Common myeloid progenitor, CD34-positive (primary cell): ENCODE measurements around the gene HDAC4.

ENCODE experiments used
- CTCF ChIA-PET: fragments of 350-600 bp; sonication (Branson Sonifier 250); formaldehyde crosslinking; loops from one replicate; lab custom pipeline; 2021; ENCODE audit warnings: antibody characterized with exemption; lab: Charles Lee
- POLR2A ChIA-PET: fragments of 350-600 bp; sonication (Branson Sonifier 250); formaldehyde crosslinking; loops from one replicate; lab custom pipeline; 2021; ENCODE audit warnings: antibody characterized with exemption; lab: Charles Lee
- DNase-seq, 3 donors: peaks; one replicate each; pipeline versions ENCODE4 v3.0.0 to v3.0.0-alpha.2; 2013
- H3K27ac ChIP-seq, 2 experiments: 1 replicate in 1 of 2; 2 replicates in 1 of 2; pipeline ENCODE4 v1.7.0; 2013; ENCODE audit warnings: inconsistent platforms in 2 of 2, low read length in 2 of 2, mild to moderate bottlenecking in 2 of 2, low read depth in 1 of 2, moderate library complexity in 1 of 2; ENCODE audit not compliant: severe bottlenecking in 2 of 2, insufficient read depth in 1 of 2, poor library complexity in 1 of 2
- H3K27me3 ChIP-seq, 5 experiments: replicated peaks in 2 of 5; 1 replicate in 3 of 5; 2 replicates in 2 of 5; pipeline versions ENCODE4 v1.6.1 to v1.7.0; 2013; ENCODE audit warnings: low read length in 4 of 5, mild to moderate bottlenecking in 2 of 5, moderate library complexity in 2 of 5, inconsistent platforms in 1 of 5; ENCODE audit not compliant: insufficient read depth in 5 of 5, control insufficient read depth in 4 of 5
- H3K36me3 ChIP-seq, 4 experiments: 1 replicate in 2 of 4; 2 replicates in 2 of 4; pipeline versions ENCODE4 v1.6.1 to v1.7.0; 2013; ENCODE audit warnings: low read length in 3 of 4, control low read depth in 1 of 4, mild to moderate bottlenecking in 1 of 4; ENCODE audit not compliant: control insufficient read depth in 4 of 4, insufficient read depth in 4 of 4
- H3K4me1 ChIP-seq, 4 experiments: 1 replicate in 3 of 4; 2 replicates in 1 of 4; pipeline versions ENCODE4 v1.6.1 to v1.7.1; 2013; ENCODE audit warnings: low read length in 3 of 4, mild to moderate bottlenecking in 3 of 4, control low read depth in 1 of 4, inconsistent platforms in 1 of 4, moderate library complexity in 1 of 4; ENCODE audit not compliant: control insufficient read depth in 4 of 4, insufficient read depth in 4 of 4; ENCODE audit errors: control extremely low read depth in 1 of 4
- H3K4me3 ChIP-seq, 7 experiments: 1 replicate in 4 of 7; 2 replicates in 3 of 7; pipeline versions ENCODE4 v1.5.1 to v1.7.0; 2013; ENCODE audit warnings: mild to moderate bottlenecking in 7 of 7, low read length in 6 of 7, moderate library complexity in 6 of 7, inconsistent platforms in 2 of 7, low read depth in 2 of 7, control low read depth in 1 of 7; ENCODE audit not compliant: insufficient read depth in 4 of 7, control insufficient read depth in 1 of 7; ENCODE audit errors: extremely low read depth in 1 of 7
- H3K9me3 ChIP-seq, 5 experiments: 1 replicate in 4 of 5; 2 replicates in 1 of 5; pipeline versions ENCODE4 v1.6.1 to v1.7.1; 2013; ENCODE audit warnings: low read length in 4 of 5, mild to moderate bottlenecking in 2 of 5, inconsistent platforms in 1 of 5, low read depth in 1 of 5, moderate library complexity in 1 of 5; ENCODE audit not compliant: control insufficient read depth in 4 of 5, insufficient read depth in 2 of 5; ENCODE audit errors: control extremely low read depth in 1 of 5
- WGBS: methylation state at CpG from one replicate; pipeline ENCODE4 v1.1.5; 2013; ENCODE audit not compliant: insufficient coverage; 5-methylcytosine and 5-hydroxymethylcytosine counted together

Gene HDAC4

DNA sequence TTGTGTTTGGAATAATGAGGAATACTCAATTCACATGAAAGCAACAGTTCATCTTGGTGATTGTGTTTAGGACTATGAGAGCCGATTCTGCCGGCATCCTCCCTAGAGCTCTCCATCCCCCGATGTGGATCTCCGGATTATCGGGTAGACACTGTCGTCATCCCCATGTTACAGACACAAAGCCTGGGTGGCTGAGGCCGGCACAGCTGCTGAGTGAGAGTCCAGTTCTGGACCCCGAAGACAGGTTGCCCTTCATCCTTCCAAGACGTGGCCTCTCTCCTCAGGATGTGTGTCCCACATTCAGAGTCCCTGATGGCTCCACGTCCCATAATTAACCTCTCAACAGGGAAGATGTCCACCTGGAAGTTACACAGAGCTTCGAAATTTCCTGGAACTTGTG is 129.3 kb downstream of the HDAC4 start:
- ChIA-PET POLR2A (no interaction called here), CTCF (interaction anchor here (0.8 kb wide), 1 partner anchor 50 kb away, joined by 3 read pairs; no protein-coding TSS in a partner anchor)
- WGBS, result 98% methylated on average over 10 of the region's 11 CpGs
- Histone ChIP-seq H3K9me3 (no peaks in the 10 kb centered on the region), H3K27me3 (peaks cover 0 to 17% (median 3%) of the 10 kb centered on the region in 5 experiments), H3K4me3 (no peak overlapping the region), H3K4me1 (peaks cover 17 to 41% (median 29%) of the 10 kb centered on the region in 4 experiments), H3K36me3 (no peaks in the 10 kb centered on the region), H3K27ac (no peak overlapping the region)
- DNase-seq, result no peak

DNA sequence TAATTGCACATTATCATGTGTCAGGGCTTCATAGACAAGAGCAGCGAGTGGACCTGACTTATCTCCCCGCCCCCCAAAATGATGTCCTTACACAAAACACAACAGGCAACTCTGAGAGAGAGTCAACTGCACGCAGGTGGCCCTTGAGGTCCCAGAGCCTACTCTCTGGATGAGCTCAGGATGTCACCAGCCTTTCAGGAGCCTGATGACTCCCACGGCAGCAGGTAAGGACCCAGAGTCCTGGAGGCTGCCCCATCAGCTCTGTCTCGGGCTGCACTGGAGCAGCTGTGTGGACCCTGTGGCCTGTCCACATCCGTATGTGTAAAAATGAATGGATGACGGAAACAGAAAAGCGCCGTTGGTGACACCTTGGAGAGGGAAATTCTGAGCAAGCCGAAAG is 130.9 kb downstream of the HDAC4 start:
- ChIA-PET POLR2A (no interaction called here), CTCF (interaction anchor here (1.2 kb wide), 1 partner anchor 10 kb away, joined by 3 read pairs; no protein-coding TSS in a partner anchor)
- Histone ChIP-seq H3K4me1 (peaks cover 19 to 57% (median 44%) of the 10 kb centered on the region in 4 experiments), H3K27me3 (peaks cover 0 to 27% (median 3%) of the 10 kb centered on the region in 5 experiments), H3K9me3 (no peaks in the 10 kb centered on the region), H3K4me3 (no peak overlapping the region), H3K27ac (no peak overlapping the region), H3K36me3 (no peaks in the 10 kb centered on the region)
- 95% methylated on average over 10 of the region's 10 CpGs for WGBS
- no peak for DNase-seq

DNA sequence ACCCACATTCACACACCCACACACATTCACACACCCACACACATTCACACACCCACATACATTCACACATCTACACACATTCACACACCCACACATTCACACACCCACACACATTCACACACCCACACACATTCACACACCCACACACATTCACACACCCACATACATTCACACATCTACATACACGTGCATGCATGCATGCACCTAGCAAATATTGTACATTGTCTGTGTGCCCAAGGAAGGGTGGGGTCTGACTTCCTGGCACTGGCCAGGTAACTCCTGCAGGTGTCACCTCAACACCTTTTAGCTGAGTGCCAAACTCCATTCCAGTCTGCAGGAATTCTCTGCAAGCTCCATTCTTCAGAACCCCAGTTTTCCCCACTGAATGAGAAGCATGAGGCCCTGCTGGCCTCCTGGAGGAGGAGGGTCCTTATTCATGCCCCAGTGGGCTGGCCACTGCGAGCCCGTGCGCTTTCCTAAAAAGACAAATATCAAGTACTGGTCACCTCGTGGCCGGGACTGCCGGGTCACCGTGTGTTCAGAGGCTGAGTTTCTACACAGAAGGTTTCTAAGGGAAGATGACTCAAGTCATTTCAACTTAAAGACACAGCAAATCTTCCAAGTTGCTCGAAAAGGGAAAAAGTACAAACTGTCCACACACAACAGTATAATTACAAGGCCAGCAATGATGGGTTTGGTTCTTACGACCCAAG is 131.5 kb downstream of the HDAC4 start:
- H3K27ac ChIP-seq, result no peak overlapping the region
- DNase-seq, result no peak
- no peaks in the 10 kb centered on the region for H3K9me3 ChIP-seq
- H3K4me1 ChIP-seq, result peaks cover 19 to 62% (median 49%) of the 10 kb centered on the region in 4 experiments
- H3K36me3 ChIP-seq, result no peaks in the 10 kb centered on the region
- no peak overlapping the region for H3K4me3 ChIP-seq
- 97% methylated on average over 8 of the region's 10 CpGs for WGBS
- CTCF ChIA-PET, result no interaction called here
- POLR2A ChIA-PET, result no interaction called here
- H3K27me3 ChIP-seq, result peaks cover 0 to 32% (median 3%) of the 10 kb centered on the region in 5 experiments

DNA sequence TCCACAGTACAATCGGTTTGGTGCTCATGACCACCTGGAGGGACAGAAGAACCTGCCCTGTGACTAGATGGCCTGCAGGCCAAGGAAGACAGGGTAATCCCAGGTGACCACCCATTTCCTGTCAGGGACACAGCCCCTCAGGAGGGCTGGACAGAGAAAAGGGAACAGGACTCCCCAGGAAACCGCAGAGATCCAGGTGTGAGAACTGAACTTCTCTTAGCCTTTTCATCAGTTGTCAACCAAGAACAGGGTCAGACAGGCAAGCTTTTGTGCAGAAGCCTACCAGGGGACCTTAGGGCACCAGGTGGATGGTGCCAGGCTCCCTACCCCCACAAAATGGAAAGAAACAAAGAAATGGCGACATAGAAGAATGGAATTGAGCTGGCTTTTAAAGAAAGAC is 132.3 kb downstream of the HDAC4 start:
- Histone ChIP-seq H3K9me3 (no peaks in the 10 kb centered on the region), H3K4me3 (no peak overlapping the region), H3K27ac (no peak overlapping the region), H3K4me1 (peaks cover 19 to 66% (median 52%) of the 10 kb centered on the region in 4 experiments), H3K36me3 (no peaks in the 10 kb centered on the region), H3K27me3 (peaks cover 0 to 40% (median 3%) of the 10 kb centered on the region in 5 experiments)
- 69% methylated on average over 2 of the region's 3 CpGs for WGBS
- ChIA-PET CTCF (interaction anchor here (2.6 kb wide), 1 partner anchor 8 kb away, joined by 7 read pairs; no protein-coding TSS in a partner anchor), POLR2A (interaction anchor here (1.0 kb wide), 1 partner anchor 11 kb away, joined by 3 read pairs; no protein-coding TSS in a partner anchor)
- peak in 2 of 3 donors; percentile 31 to 45 for DNase-seq

DNA sequence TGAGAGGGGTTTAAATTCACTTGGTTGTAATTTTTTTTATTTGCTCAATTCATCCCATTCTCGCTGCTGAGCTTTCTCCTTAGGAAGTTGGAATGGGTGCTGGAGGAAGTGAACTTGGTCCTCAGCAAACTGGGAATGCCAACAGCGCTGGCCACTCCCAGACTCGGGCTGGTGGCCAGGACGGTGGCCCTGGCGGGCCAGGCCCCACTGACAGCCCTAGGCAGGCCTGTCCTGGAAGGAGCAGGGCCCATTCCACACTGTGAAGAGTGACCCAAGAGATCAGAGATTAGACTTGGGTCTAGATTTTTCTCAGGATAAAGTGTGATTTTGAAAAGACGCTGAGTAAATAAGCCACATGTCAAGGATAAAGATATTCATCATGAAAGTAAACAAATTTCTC is 132.7 kb downstream of the HDAC4 start:
- peaks cover 0 to 44% (median 3%) of the 10 kb centered on the region in 5 experiments for H3K27me3 ChIP-seq
- ChIA-PET POLR2A (interaction anchor here (0.8 to 1.0 kb wide), 3 partner anchors 12 to 85 kb away, joined by 3 read pairs; no protein-coding TSS in a partner anchor), CTCF (interaction anchor here (0.9 to 2.6 kb wide), 7 partner anchors 8 to 135 kb away, joined by 3 to 7 read pairs (median 3); no protein-coding TSS in a partner anchor)
- H3K4me3 ChIP-seq, result peak overlapping the region in 1 of 7 experiments; percentile 6
- peaks cover 19 to 63% (median 52%) of the 10 kb centered on the region in 4 experiments for H3K4me1 ChIP-seq
- H3K36me3 ChIP-seq, result no peaks in the 10 kb centered on the region
- no peak for DNase-seq
- no peak overlapping the region for H3K27ac ChIP-seq
- WGBS, result 89% methylated on average over 5 of the region's 6 CpGs
- no peaks in the 10 kb centered on the region for H3K9me3 ChIP-seq

DNA sequence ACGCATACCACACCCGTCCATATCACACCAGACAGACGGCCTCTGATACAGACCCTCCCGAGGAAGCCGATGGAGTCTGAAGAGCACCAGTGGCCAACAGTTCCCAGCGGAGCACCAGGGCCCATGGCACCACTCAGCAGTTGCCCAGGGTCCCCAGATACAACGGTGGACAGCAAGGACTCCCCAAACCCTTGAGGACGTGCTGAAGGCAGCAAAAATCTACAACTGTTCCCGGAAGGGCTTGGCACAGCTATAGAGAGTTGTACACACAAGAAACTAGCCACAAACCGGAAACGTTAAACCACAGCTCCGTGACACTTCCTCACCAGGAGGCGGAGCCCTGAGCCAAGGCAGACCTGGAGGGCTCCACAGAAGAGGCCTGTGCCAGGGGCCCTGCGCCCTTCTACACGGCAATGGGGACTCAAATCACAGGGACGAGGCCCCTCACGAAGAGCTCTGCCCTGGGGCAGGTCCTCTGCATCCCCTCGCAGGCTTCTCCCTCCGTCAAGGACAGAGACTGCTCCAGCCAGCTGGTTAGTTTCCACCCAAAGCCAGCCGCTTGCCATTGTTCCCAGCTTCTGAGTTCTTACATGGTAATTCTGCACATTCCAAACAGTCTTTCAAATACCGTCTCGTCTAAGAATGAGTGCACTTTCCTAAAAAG is 133.4 kb downstream of the HDAC4 start:
- peak overlapping the region in 6 of 7 experiments; percentile 40 to 65 (median 59) for H3K4me3 ChIP-seq
- H3K36me3 ChIP-seq, result no peaks in the 10 kb centered on the region
- H3K27ac ChIP-seq, result no peak overlapping the region
- peak; percentile 93 to 99 (median 98) for DNase-seq
- no peaks in the 10 kb centered on the region for H3K9me3 ChIP-seq
- ChIA-PET CTCF (interaction anchor here (0.8 to 2.6 kb wide), 8 partner anchors 9 to 176 kb away, joined by 3 to 7 read pairs (median 3); no protein-coding TSS in a partner anchor), POLR2A (interaction anchor here (0.8 to 1.0 kb wide), 3 partner anchors 13 to 85 kb away, joined by 3 read pairs; no protein-coding TSS in a partner anchor)
- H3K27me3 ChIP-seq, result peaks cover 0 to 44% (median 6%) of the 10 kb centered on the region in 5 experiments
- 4% methylated on average over 21 of the region's 22 CpGs for WGBS
- peaks cover 16 to 63% (median 52%) of the 10 kb centered on the region in 4 experiments for H3K4me1 ChIP-seq
